ENCODE measurements around the gene ZBTB8OS. TPM values are rescaled to one million over a fixed set of nuclear protein-coding genes. Genes with fewer than 3 reads are reported as not detected.

The ZBTB8OS gene
- total RNA-seq, 1 experiment from 2014 or later: 66.2 TPM

DNA sequence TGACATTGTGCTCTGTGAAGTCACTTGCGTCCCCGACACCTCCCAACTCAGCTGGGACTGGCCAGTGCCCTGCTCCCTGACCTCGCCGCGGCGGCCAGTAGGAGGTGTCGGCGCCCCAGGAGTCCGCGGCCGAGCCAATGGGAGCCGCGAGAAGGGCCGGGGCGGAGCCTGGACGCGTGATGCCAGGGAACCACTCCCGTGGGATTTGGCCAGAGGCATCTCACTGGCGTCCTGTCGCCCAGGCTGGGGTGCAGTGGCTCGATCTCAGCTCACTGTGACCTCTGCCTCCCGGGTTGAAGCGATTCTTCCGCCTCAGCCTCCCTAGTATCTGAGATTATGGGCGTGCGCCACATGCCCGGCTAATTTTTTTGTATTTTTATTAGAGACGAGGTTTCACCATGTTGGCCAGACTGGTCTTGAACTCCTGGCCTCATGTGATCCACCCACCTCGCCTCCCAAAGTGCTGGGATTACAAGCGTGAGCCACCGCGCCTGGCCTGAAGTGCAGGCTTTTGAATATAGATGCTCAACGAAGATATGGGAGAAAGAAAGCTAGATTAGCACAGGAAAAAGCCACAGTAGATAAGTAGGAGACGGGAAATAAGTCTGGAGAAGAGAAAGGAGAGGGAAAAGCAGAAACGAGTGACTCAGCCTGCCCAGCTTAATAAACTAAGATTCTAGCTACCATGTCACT, 38.0 kb downstream of the ZBTB8OS start:
- no peaks in the 10 kb centered on the region for H3K9me3 Mint-ChIP-seq (ENCODE audit: unreplicated experiment)
- ChIA-PET POLR2A (interaction anchor here (0.6 to 1.4 kb wide), 8 partner anchors 9 to 105 kb away, joined by 3 to 6 read pairs (median 4); partner anchors contain the start of genes RBBP4 and ZBTB8A), CTCF (interaction anchor here (0.6 to 1.5 kb wide), 4 partner anchors 9 to 164 kb away, joined by 3 to 6 read pairs (median 3); no protein-coding TSS in a partner anchor)
- peak overlapping the region; percentile 30 for H3K27ac Mint-ChIP-seq (ENCODE audit: low read depth, unreplicated experiment)
- no peaks in the 10 kb centered on the region for H3K36me3 Mint-ChIP-seq (ENCODE audit: insufficient read depth, unreplicated experiment)
- intact Hi-C loops (cut with micrococcal nuclease): no loop called here
- TF ChIP-seq, protein P1, sequence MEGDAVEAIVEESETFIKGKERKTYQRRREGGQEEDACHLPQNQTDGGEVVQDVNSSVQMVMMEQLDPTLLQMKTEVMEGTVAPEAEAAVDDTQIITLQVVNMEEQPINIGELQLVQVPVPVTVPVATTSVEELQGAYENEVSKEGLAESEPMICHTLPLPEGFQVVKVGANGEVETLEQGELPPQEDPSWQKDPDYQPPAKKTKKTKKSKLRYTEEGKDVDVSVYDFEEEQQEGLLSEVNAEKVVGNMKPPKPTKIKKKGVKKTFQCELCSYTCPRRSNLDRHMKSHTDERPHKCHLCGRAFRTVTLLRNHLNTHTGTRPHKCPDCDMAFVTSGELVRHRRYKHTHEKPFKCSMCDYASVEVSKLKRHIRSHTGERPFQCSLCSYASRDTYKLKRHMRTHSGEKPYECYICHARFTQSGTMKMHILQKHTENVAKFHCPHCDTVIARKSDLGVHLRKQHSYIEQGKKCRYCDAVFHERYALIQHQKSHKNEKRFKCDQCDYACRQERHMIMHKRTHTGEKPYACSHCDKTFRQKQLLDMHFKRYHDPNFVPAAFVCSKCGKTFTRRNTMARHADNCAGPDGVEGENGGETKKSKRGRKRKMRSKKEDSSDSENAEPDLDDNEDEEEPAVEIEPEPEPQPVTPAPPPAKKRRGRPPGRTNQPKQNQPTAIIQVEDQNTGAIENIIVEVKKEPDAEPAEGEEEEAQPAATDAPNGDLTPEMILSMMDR (IDR thresholded peaks at IDR 0.05; ENCODE audit: unreplicated experiment): peak; percentile 2
- H3K4me3 Mint-ChIP-seq (ENCODE audit: unreplicated experiment): peak overlapping the region; percentile 76
- peak; percentile 88 for DNase-seq (ENCODE audit: unreplicated experiment)
- no TSS peak for BruUV-seq (replicated peaks)
- H3K4me1 Mint-ChIP-seq (ENCODE audit: insufficient read depth, unreplicated experiment): peaks cover 8% of the 10 kb centered on the region
- no peaks in the 10 kb centered on the region for H3K27me3 Mint-ChIP-seq (ENCODE audit: insufficient read depth, unreplicated experiment)

DNA sequence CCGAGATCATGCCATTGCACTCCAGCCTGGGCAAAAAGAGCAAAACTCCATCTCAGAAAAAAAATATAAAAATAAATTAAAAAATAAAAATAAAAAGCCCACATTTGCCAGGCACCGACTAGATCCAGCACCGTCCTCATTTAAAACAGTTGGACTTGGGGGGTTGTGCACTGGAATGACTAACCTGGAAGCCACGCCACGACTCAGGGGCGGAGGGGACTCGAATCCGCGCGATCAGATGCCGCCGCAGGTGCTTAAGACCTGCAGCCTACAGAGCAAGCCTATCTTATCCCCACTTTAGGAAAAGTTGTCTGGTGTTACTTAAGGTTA, 38.5 kb downstream of the ZBTB8OS start:
- Mint-ChIP-seq H3K4me3 (ENCODE audit: unreplicated experiment) (peak overlapping the region; percentile 76), H3K36me3 (ENCODE audit: insufficient read depth, unreplicated experiment) (peaks cover 4% of the 10 kb centered on the region), H3K9me3 (ENCODE audit: unreplicated experiment) (no peaks in the 10 kb centered on the region), H3K27me3 (ENCODE audit: insufficient read depth, unreplicated experiment) (no peaks in the 10 kb centered on the region), H3K27ac (ENCODE audit: low read depth, unreplicated experiment) (no peak overlapping the region), H3K4me1 (ENCODE audit: insufficient read depth, unreplicated experiment) (peaks cover 8% of the 10 kb centered on the region)
- no TSS peak for BruUV-seq (replicated peaks)
- intact Hi-C loops (cut with micrococcal nuclease): no loop called here
- CTCF ChIA-PET: interaction anchor here (0.6 to 1.3 kb wide), 4 partner anchors 8 to 115 kb away, joined by 3 to 6 read pairs (median 4); no protein-coding TSS in a partner anchor
- DNase-seq (ENCODE audit: unreplicated experiment): no peak
- POLR2A ChIA-PET: interaction anchor here (0.9 kb wide), 1 partner anchor 106 kb away, joined by 3 read pairs; no protein-coding TSS in a partner anchor
- TF ChIP-seq, protein P1 (IDR thresholded peaks at IDR 0.05; ENCODE audit: unreplicated experiment): peak; percentile 21

DNA sequence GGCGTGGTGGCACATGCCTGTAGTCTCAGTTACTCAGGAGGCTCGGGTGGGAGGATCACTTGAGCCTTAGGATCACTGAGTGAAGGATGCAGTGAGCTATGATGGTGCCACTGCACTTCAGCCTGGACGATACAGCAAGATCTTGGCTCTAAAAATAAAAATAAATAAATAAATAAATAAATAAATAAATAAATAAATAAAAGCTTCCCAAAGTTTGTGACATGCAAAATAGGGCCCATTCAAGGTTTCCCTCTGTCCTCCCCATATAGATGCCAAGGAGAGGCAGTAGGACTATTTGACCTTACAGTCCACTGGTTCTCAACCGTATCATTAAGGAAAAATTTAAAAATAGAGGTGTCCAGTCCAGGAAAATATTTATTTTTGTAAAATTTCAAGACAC, 41.2 kb downstream of the ZBTB8OS start:
- no peak for DNase-seq (ENCODE audit: unreplicated experiment)
- ChIA-PET POLR2A (interaction anchor here (1.0 kb wide), 1 partner anchor 208 kb away, joined by 3 read pairs; no protein-coding TSS in a partner anchor), CTCF (interaction anchor here (0.6 to 0.7 kb wide), 2 partner anchors 17 to 319 kb away, joined by 3 to 6 read pairs; no protein-coding TSS in a partner anchor)
- no peaks in the 10 kb centered on the region for H3K9me3 Mint-ChIP-seq (ENCODE audit: unreplicated experiment)
- H3K4me1 Mint-ChIP-seq (ENCODE audit: insufficient read depth, unreplicated experiment): peaks cover 8% of the 10 kb centered on the region
- H3K27ac Mint-ChIP-seq (ENCODE audit: low read depth, unreplicated experiment): no peak overlapping the region
- TF ChIP-seq, protein P1 (IDR thresholded peaks at IDR 0.05; ENCODE audit: unreplicated experiment): no peak
- no peak overlapping the region for H3K4me3 Mint-ChIP-seq (ENCODE audit: unreplicated experiment)
- peaks cover 12% of the 10 kb centered on the region for H3K36me3 Mint-ChIP-seq (ENCODE audit: insufficient read depth, unreplicated experiment)
- H3K27me3 Mint-ChIP-seq (ENCODE audit: insufficient read depth, unreplicated experiment): no peaks in the 10 kb centered on the region
- BruUV-seq (replicated peaks): no TSS peak
- intact Hi-C loops (cut with micrococcal nuclease): no loop called here

DNA sequence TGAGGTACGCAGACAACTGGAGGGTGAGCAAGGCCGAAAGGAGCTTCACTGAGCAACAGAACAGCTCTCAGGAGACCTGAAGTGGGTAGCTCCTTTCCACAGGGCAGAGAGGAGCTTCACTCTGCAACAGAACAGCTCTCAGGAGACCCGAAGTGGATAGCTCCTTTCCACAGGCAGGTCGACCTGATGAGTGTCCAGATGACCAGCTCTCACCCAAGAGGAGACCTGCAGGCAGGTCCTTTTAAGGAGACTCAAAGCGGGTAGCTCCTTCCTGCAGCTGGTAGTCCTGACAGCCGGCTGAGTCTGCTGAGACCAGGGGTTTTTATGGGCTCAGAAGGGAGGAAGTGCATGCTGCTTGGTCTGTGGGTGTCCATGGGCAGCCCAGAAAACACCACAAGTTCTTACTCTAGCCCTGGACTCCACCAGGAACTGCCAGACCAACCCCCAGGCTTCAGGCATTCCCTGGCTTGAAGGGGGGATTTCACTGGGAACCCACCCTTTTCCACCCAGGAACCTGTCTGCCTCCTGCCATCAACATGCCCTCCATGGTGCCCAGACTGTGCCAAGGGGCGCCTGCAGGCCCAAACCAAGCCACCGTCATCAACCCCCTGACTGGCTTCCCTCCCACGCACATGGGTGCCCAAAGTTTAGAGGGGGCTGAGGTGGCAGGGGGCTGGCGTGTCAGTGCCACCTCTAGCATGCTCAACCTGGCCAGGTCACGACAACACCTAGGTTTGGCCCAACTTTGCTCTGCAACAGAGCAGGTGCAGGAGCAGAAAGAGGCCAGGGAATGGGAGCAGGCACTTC, 43.6 kb downstream of the ZBTB8OS start:
- Mint-ChIP-seq H3K4me1 (ENCODE audit: insufficient read depth, unreplicated experiment) (no peaks in the 10 kb centered on the region), H3K9me3 (ENCODE audit: unreplicated experiment) (no peaks in the 10 kb centered on the region), H3K4me3 (ENCODE audit: unreplicated experiment) (no peak overlapping the region), H3K36me3 (ENCODE audit: insufficient read depth, unreplicated experiment) (peaks cover 17% of the 10 kb centered on the region), H3K27me3 (ENCODE audit: insufficient read depth, unreplicated experiment) (no peaks in the 10 kb centered on the region), H3K27ac (ENCODE audit: low read depth, unreplicated experiment) (no peak overlapping the region)
- intact Hi-C loops (cut with micrococcal nuclease): no loop called here
- POLR2A ChIA-PET: no interaction called here
- DNase-seq (ENCODE audit: unreplicated experiment): no peak
- TF ChIP-seq, protein P1 (IDR thresholded peaks at IDR 0.05; ENCODE audit: unreplicated experiment): no peak
- no TSS peak for BruUV-seq (replicated peaks)
- CTCF ChIA-PET: interaction anchor here (1.7 kb wide), 1 partner anchor 13 kb away, joined by 6 read pairs; no protein-coding TSS in a partner anchor

All from MCF 10A (cell line).